Activated CD4-positive, alpha-beta T cell treated with anti-CD3 and anti-CD28 coated beads, Interleukin-2, amount 50 U/mL, for 24 hours (primary cell): ENCODE data around the gene PHAF1.

Source experiments
- DNase-seq, 2 donors: peaks; one replicate each; pipeline ENCODE4 v3.0.0-alpha.2; 2020; ENCODE audit warnings: low read depth in 1 of 2, low spot score in 1 of 2

Gene PHAF1

DNA sequence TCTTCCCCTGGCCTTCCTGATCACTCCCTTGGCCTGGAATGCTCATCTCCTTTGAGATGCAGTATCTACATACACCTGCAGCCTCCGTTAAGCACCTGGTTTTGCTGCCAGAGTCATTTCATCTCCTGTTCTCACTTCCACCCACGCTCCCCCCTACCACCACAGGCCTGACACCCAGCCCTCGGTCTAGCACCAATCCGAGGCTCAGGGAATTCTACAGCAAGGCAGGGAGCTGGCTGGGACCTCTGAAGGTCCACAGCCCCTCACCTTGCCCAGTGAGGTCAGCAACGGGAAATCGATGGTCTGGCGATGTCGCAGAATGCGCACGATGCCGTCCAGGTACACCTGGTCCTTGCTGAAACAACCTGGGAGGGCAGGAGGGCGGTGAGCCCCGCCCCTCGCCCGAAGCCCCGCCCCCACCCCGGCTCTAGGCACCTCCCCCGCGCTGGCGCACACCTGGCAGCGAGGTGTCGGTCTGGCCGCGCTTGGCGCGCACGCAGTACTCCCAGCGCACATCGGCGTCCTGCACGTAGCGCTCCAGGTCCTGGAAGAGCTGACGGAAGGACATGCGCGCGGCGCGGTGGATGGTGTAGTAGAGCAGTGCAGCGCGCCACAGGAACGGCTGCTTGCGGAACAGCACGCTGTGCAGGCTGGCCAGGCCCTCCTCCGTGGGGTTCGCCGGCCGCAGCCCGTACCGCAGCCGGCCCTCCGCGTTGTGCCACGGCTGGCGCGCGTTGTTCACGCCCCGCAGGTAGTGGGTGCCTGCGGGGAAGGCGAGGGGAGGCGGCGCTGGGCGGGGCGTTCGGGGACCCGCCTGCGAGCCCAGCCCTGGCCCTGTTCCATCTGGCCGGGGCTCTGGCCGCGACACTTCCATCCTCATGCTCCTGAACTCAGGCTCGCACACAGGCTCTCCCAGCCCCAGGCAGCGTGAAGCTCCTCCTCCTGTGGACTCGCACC, 68.3 kb downstream of the PHAF1 start:
- no peak for DNase-seq

GRCh38 chr16:67179421-67180080, 69.8 kb downstream of the PHAF1 start:
- no peak for DNase-seq

GRCh38 chr16:67180166-67180565, 70.4 kb downstream of the PHAF1 start:
- DNase-seq = no peak

GRCh38 chr16:67181346-67181745, 71.6 kb downstream of the PHAF1 start:
- no peak for DNase-seq

DNA sequence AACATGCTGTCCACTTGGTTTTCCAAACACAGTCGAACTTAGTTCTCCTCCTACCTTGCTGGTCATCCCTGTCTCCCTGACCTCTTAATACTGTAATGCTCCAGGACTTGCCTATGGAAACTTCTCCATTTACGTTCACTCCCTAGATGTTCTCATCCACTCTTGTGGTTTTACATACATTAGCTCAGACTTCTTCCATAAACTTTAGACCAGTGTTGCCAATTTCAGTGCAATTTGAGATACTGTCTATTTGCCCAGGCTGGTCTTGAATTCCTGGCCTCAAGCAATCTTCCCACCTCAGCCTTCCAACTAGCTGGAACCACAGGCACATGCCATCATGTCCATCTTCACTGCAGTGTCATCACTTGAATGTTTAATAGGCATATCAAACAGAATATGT, 72.5 kb downstream of the PHAF1 start:
- DNase-seq = no peak

- DNase-seq = no peak
Observed at GRCh38 chr16:67183284-67183626, 73.5 kb downstream of the PHAF1 start.

- DNase-seq = peak; percentile 78 to 92
Observed at GRCh38 chr16:67183627-67184452, 74.1 kb downstream of the PHAF1 start, which contains the start of gene MATCAP1. TSS of gene MATCAP1 (minus strand) at chr16:67183963. CDS start at chr16:67180610, 3,353 bp downstream.

- no peak for DNase-seq
Observed at GRCh38 chr16:67184453-67184994, 74.8 kb downstream of the PHAF1 start.

GRCh38 chr16:67184995-67185650, 75.4 kb downstream of the PHAF1 start:
- DNase-seq = peak; percentile 70 to 77

GRCh38 chr16:67185651-67186134, 76.0 kb downstream of the PHAF1 start:
- no peak for DNase-seq

- DNase-seq = no peak
Observed at GRCh38 chr16:67186550-67186950, 76.8 kb downstream of the PHAF1 start.

DNA sequence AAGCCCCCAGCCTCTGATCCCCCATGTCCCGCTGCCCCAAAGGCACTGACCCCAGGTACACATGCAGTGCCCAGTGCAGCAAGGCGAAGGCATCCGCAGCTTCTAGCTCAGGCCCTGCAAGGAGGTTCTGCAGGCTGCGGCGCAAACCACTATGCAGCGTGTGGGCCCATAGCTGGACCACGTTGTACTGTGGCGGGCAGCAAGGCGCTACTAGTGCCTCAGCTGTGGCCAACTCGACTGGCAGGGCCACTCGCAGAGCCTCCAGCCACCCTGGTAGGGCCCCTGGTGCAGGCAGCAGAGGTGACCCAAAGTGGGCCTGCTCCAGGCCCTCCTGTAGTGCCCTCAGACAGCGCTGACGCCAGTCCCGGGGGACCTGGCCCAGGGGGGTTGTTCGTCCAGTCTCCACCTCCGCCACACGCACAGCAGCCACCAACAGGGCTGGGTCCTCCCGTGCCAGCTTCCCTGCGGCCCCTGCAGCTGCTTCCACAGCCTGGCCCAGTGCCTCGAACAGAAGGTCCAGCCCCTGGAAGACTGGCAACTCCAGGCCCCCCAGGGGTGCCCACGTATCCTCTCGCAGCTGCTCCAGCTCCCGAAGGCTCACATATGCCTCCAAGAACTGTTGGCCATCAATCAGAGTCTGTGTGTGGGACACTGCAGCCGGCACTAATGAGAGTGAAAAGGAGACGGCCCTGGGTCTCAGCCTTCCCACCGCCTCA, 77.6 kb downstream of the PHAF1 start:
- DNase-seq = no peak

GRCh38 chr16:67188323-67188722, 78.6 kb downstream of the PHAF1 start:
- no peak for DNase-seq

GRCh38 chr16:67188798-67189197, 79.1 kb downstream of the PHAF1 start:
- DNase-seq = no peak

DNA sequence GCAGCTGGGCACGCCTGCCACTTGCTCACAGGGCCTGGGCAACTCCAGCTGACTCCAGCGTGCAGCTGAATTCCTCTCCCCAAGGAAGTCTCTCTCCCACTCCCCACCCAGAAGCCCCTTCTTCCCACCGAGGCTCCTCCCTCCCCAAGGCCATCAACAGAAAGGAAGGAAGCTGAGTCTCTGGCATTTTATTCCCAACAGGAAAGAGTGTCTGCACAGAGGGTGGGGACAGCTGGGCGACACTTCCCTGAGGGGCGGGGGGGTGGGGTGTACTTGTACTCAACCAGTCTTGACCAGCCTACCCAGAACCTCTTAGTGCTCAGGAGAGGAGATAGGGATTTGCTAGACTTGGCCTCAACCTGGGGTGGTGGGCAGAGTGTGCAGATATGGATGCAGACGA, 80.3 kb downstream of the PHAF1 start, which contains the start of gene EXOC3L1:
Gene EXOC3L1 (minus strand): TSS at position 96 of the 400 bp plus-strand sequence. CDS start 460 bp downstream, outside the sequence.
- DNase-seq = no peak

- no peak for DNase-seq
Observed at GRCh38 chr16:67190448-67191399, 81.0 kb downstream of the PHAF1 start.

- no peak for DNase-seq
Observed at GRCh38 chr16:67191411-67191994, 81.8 kb downstream of the PHAF1 start.

DNA sequence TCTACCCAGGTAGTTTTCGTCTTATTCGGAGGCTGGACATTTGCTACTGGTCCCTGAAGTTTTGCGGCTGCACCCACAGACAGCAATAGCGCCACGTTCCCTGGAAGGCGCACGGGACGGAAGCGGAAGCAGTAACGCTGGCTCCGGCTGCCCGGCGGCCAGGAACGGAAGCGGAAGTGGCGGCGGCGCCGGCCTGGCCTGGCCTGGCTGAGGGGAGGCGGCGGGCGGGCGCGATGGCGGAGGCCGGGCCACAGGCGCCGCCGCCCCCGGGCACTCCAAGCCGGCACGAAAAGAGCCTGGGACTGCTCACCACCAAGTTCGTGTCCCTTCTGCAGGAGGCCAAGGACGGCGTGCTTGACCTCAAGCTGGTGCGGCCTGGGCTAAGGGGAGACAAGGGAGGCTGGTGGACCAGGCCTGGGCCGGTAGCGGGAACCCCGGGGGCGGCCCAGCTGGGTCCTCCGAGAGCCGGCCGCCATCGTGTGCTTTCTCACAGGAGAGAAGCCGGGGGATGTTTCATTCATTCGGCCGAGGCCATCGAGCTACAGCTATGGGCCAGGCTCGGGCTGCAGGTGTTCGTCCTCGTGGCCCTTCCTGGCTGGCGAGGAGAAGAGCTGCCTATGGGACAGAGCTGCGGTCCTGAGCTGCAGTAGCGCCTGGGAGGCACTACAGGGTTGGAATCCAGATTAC, 82.4 kb downstream of the PHAF1 start, which contains the start of gene E2F4:
Gene E2F4 (plus strand): TSS at position 161 of the 687 bp plus-strand sequence. CDS start 73 bp downstream, at position 234.
- DNase-seq = peak; percentile 70 to 87
